Stimulated activated memory B cell treated with anti-CD40 and anti-IgM and Interleukin-4, amounts not matched to agents 10 μg/mL and 1 μg/mL and 100 μg/mL, for 72 hours (primary cell): Measurements from ENCODE around the gene FADS1.

Experiments used
- ATAC-seq: fragments of 150-1000 bp; cut with Tn5 transposase; 2 replicates; pipeline ENCODE4 v1.10.0; 2021
- H3K27ac Mint-ChIP-seq: one replicate; pipeline ENCODE4 v1.8.0; 2022; ENCODE audit warnings: mild to moderate bottlenecking, mixed read lengths
- H3K27me3 Mint-ChIP-seq: one replicate; pipeline ENCODE4 v1.8.0; 2022; ENCODE audit warnings: mixed read lengths
- H3K36me3 Mint-ChIP-seq: one replicate; pipeline ENCODE4 v1.8.0; 2022; ENCODE audit warnings: mixed read lengths
- H3K4me1 Mint-ChIP-seq: one replicate; pipeline ENCODE4 v1.8.0; 2022; ENCODE audit warnings: mixed read lengths
- H3K4me3 Mint-ChIP-seq: one replicate; pipeline ENCODE4 v1.8.0; 2022; ENCODE audit warnings: mild to moderate bottlenecking, moderate library complexity, mixed read lengths
- H3K9me3 Mint-ChIP-seq: one replicate; pipeline ENCODE4 v1.8.0; 2022; ENCODE audit warnings: mixed read lengths

Gene FADS1

GRCh38 chr11:61781585-61781984 lies 35.2 kb downstream of the FADS1 start:
- Mint-ChIP-seq H3K4me3 (no peak overlapping the region), H3K36me3 (peaks cover 30% of the 10 kb centered on the region), H3K9me3 (no peaks in the 10 kb centered on the region), H3K27me3 (peaks cover 18% of the 10 kb centered on the region), H3K27ac (no peak overlapping the region), H3K4me1 (peaks cover 28% of the 10 kb centered on the region)
- no peak for ATAC-seq

DNA sequence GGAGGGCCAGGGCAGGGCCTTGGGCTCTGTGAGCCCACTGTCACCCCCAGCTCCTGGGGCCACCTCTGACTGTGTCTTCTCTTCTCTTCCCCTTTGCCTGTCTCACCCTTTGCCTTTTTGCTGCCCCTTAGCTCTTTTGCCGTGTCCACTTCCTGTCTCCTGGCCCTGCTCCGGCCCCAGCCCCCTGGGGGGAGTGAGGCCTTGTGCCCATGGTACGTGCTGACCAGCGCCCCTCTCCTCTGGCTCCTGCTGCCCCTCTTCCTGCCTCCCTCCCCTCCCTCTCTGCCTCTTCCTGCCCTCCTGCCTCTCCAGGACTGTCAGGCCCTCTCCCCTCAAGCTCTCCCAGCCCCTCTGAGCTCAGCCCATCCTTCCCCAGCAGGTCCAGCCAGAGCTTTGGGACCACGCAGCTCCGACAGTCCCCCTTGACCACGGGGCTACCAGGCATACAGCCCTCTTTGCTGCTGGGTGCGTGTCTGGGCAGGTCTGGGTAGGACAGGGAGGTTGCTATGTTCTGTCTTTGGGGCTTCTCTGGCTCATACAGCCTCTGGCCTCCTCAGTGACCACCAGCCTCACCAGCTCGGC lies 36.1 kb downstream of the FADS1 start:
- Mint-ChIP-seq H3K27ac (no peak overlapping the region), H3K36me3 (peaks cover 24% of the 10 kb centered on the region), H3K9me3 (no peaks in the 10 kb centered on the region), H3K4me1 (peaks cover 25% of the 10 kb centered on the region), H3K4me3 (no peak overlapping the region), H3K27me3 (peaks cover 27% of the 10 kb centered on the region)
- no peak for ATAC-seq

- Mint-ChIP-seq H3K4me3 (no peak overlapping the region), H3K27me3 (peaks cover 35% of the 10 kb centered on the region), H3K9me3 (no peaks in the 10 kb centered on the region), H3K27ac (no peak overlapping the region), H3K4me1 (peaks cover 25% of the 10 kb centered on the region), H3K36me3 (peaks cover 21% of the 10 kb centered on the region)
- no peak for ATAC-seq
Measured at GRCh38 chr11:61779666-61780525, 36.9 kb downstream of the FADS1 start.

- no peak for ATAC-seq
- peaks cover 18% of the 10 kb centered on the region for H3K4me1 Mint-ChIP-seq
- no peaks in the 10 kb centered on the region for H3K9me3 Mint-ChIP-seq
- H3K4me3 Mint-ChIP-seq: no peak overlapping the region
- peaks cover 13% of the 10 kb centered on the region for H3K36me3 Mint-ChIP-seq
- H3K27me3 Mint-ChIP-seq: peaks cover 42% of the 10 kb centered on the region
- no peak overlapping the region for H3K27ac Mint-ChIP-seq
Measured at GRCh38 chr11:61778920-61779650, 37.7 kb downstream of the FADS1 start.

GRCh38 chr11:61778357-61778886 lies 38.4 kb downstream of the FADS1 start:
- H3K4me3 Mint-ChIP-seq: no peak overlapping the region
- no peaks in the 10 kb centered on the region for H3K9me3 Mint-ChIP-seq
- H3K36me3 Mint-ChIP-seq: peaks cover 6% of the 10 kb centered on the region
- H3K27ac Mint-ChIP-seq: no peak overlapping the region
- no peak for ATAC-seq
- H3K27me3 Mint-ChIP-seq: peaks cover 42% of the 10 kb centered on the region
- peaks cover 17% of the 10 kb centered on the region for H3K4me1 Mint-ChIP-seq

GRCh38 chr11:61777234-61778090 lies 39.3 kb downstream of the FADS1 start:
- Mint-ChIP-seq H3K4me1 (peaks cover 17% of the 10 kb centered on the region), H3K36me3 (no peaks in the 10 kb centered on the region), H3K9me3 (no peaks in the 10 kb centered on the region), H3K27ac (no peak overlapping the region), H3K27me3 (peaks cover 42% of the 10 kb centered on the region), H3K4me3 (peak overlapping the region; percentile 53)
- ATAC-seq: peak; percentile 40

- no peaks in the 10 kb centered on the region for H3K36me3 Mint-ChIP-seq
- no peaks in the 10 kb centered on the region for H3K9me3 Mint-ChIP-seq
- H3K27ac Mint-ChIP-seq: no peak overlapping the region
- H3K27me3 Mint-ChIP-seq: peaks cover 42% of the 10 kb centered on the region
- peak; percentile 34 for ATAC-seq
- H3K4me3 Mint-ChIP-seq: peak overlapping the region; percentile 43
- peaks cover 17% of the 10 kb centered on the region for H3K4me1 Mint-ChIP-seq
Measured at GRCh38 chr11:61776561-61777075, 40.2 kb downstream of the FADS1 start.

- ATAC-seq: no peak
- Mint-ChIP-seq H3K27me3 (peaks cover 42% of the 10 kb centered on the region), H3K4me1 (peaks cover 17% of the 10 kb centered on the region), H3K36me3 (no peaks in the 10 kb centered on the region), H3K4me3 (peak overlapping the region; percentile 43), H3K9me3 (no peaks in the 10 kb centered on the region), H3K27ac (no peak overlapping the region)
Measured at GRCh38 chr11:61775606-61776554, 40.9 kb downstream of the FADS1 start.

DNA sequence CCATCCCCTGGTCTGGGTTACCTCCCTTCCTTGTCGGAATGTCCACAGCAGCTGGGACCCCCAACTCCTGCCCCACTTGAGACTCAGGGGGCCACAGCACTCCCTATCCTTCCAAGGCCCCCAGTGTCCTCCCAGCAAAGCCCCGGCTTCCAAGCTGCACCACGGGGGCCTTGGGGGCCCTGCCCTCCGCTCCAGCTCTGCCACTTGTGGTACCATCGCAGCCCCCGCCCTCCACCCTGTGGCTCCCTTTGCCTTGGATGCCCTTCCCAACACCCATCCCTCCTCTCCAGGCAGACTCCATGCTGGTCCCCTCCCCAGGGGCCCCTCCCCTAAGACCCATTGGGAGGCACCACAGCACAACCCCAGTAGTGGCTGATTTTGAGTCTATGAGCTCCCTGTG lies 41.7 kb downstream of the FADS1 start:
- Mint-ChIP-seq H3K9me3 (no peaks in the 10 kb centered on the region), H3K36me3 (no peaks in the 10 kb centered on the region), H3K4me3 (no peak overlapping the region), H3K4me1 (peaks cover 17% of the 10 kb centered on the region), H3K27me3 (peaks cover 42% of the 10 kb centered on the region), H3K27ac (no peak overlapping the region)
- ATAC-seq: no peak

DNA sequence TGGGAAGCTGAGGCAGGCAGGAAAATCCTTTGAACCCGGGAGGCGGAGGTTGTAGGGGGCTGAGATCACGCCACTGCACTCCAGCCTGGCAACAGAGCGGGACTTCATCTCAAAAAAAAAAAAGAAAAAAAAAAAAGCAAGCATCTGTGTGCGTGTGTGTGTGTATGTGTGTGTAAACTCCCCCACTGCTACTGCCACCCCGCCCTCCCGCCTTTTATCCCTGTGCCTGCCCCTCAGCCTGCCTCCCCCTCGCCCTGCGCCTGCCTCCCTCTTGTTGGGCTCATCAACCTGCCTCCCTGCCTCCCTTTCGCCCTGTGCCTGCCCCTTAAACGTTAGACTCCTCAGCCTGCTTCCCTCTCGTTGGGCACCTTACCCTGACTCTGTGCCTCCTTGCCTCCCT lies 42.4 kb downstream of the FADS1 start:
- ATAC-seq: no peak
- Mint-ChIP-seq H3K9me3 (no peaks in the 10 kb centered on the region), H3K4me3 (no peak overlapping the region), H3K27me3 (peaks cover 42% of the 10 kb centered on the region), H3K27ac (no peak overlapping the region), H3K4me1 (peaks cover 17% of the 10 kb centered on the region), H3K36me3 (no peaks in the 10 kb centered on the region)

GRCh38 chr11:61773809-61774208 lies 43.0 kb downstream of the FADS1 start:
- Mint-ChIP-seq H3K36me3 (no peaks in the 10 kb centered on the region), H3K4me3 (no peak overlapping the region), H3K27me3 (peaks cover 38% of the 10 kb centered on the region), H3K27ac (no peak overlapping the region), H3K9me3 (no peaks in the 10 kb centered on the region), H3K4me1 (peaks cover 17% of the 10 kb centered on the region)
- ATAC-seq: no peak

GRCh38 chr11:61773356-61773755 lies 43.4 kb downstream of the FADS1 start:
- no peak for ATAC-seq
- H3K27me3 Mint-ChIP-seq: peaks cover 33% of the 10 kb centered on the region
- H3K4me3 Mint-ChIP-seq: no peak overlapping the region
- H3K4me1 Mint-ChIP-seq: peaks cover 17% of the 10 kb centered on the region
- H3K9me3 Mint-ChIP-seq: no peaks in the 10 kb centered on the region
- H3K36me3 Mint-ChIP-seq: no peaks in the 10 kb centered on the region
- no peak overlapping the region for H3K27ac Mint-ChIP-seq

- Mint-ChIP-seq H3K27ac (no peak overlapping the region), H3K4me3 (no peak overlapping the region), H3K27me3 (peaks cover 25% of the 10 kb centered on the region), H3K4me1 (peaks cover 10% of the 10 kb centered on the region), H3K36me3 (no peaks in the 10 kb centered on the region), H3K9me3 (no peaks in the 10 kb centered on the region)
- ATAC-seq: no peak
Measured at GRCh38 chr11:61771985-61772455, 44.8 kb downstream of the FADS1 start.
